Stimulated activated CD8-positive, alpha-beta memory T cell treated with anti-CD3 and anti-CD28 coated beads, Interleukin-12 subunit alpha, Interleukin-12 subunit beta, amount 100 ng/mL, for 24 hours (primary cell): ENCODE data around the gene CP.
"Not testable (repeated sequence)": the region's sequence is repeated elsewhere in the genome, so short reads cannot be mapped to it uniquely, and the experiment has no call there.

Experiments
- DNase-seq: peaks from one replicate; pipeline ENCODE4 v3.0.0-alpha.2; 2020; ENCODE audit errors: extremely low read depth

CP gene

DNA sequence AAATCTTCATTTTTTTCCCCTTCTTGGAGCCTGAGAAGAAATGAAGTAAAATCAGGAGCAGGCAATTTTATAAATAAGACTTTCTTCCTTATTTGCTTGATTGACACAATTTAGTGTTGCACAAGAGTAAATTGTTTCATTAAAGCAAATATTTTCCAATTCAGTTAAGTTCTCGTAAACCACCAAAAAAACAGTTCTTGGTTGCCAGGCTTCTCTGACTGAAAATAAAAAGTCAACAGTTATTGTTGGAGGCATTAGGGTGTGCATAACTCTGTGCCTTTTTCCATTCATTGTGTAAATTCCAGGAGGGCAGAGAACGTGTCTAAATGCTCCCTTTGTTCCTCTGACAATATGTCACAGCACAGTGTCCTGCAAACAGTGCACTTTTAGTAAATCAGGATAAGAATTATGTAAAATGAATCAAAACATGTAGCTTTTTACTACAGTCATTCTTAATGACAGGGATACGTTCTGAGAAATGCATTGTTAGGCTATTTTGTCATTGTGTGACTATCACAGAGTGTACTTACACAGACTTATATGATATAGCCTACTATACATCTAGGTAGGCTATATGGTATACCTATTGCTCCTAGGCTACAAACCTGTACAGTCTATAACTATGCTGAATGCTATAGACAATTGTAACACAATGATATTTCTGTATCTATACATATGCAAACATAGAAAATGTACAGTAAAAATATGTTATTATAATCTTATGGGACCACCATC, at the start of gene CP:
CP (minus strand) TSS at position 47 of the 735 bp plus-strand sequence; CDS start at position 10, 37 bp downstream.
- no peak for DNase-seq

- no peak for DNase-seq
These were observed 48.6 kb upstream of the CP start for GRCh38 chr3:149270180-149270579.

DNA sequence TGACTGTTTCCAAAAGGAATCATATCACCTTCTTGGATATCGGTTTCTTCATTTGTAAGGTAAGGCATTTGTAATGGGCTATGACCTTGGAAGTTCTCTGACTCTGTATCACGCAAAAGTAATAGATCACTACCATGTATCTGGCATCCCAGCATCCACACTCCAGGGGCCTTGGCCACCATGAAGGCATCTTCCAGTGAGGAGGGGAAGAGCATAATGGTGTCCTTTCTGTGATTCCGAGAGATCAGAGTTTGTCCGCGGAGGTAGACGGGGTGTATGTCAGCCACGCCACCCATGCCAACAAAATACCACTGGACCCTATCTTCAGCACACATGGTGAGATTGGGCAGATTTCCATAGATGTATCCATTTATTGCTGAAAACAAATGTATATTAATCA, 48.1 kb upstream of the CP start:
- no peak for DNase-seq

GRCh38 chr3:149267565-149267964, 45.9 kb upstream of the CP start:
- no peak for DNase-seq

- no peak for DNase-seq
These were observed 45.1 kb upstream of the CP start for GRCh38 chr3:149266736-149267135.

- DNase-seq, result no peak
These were observed 42.2 kb upstream of the CP start for GRCh38 chr3:149263856-149264255.

- DNase-seq, result no peak
These were observed 37.1 kb upstream of the CP start for GRCh38 chr3:149258714-149259113.

- no peak for DNase-seq
These were observed 36.7 kb upstream of the CP start for GRCh38 chr3:149258298-149258697.

DNA sequence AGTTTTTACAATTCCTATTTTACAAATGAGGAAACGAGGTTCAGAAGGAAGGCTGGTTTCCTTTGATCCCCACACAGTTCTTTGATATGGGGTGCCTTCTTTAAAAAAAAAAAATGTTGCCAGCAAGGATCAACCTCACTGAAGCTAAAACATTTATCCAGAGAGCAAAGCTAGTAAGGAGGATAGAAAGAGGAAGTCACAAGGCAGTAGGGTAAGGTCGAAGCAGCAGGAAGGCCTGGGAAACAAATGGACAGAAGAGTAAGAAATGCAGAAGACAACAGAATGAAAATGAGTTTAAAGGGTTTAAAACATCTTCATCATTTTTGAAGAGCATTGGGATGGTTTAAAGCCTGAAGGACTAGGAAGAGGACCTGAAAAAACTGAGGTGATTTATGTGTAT, 30.6 kb upstream of the CP start:
- DNase-seq, result no peak

DNA sequence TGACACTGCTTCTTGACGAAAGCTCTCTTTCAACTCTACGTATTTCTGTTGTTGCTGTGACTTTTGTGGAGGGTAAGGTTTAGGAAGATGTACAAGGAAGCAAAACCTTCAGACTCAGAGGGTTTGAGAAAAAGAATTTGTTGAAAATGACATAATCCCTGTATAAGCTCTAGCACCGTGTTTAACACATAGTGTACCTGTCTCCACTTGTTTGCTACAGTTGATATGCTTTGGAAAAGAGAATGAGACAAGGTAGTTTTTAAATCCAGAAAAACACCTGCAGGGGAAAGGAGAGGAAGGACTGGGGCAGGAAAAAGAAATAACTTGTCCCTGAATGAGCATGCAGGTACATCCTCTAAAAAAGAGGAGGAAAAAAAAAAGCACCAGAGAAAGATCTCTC, 29.6 kb upstream of the CP start:
- no peak for DNase-seq

DNA sequence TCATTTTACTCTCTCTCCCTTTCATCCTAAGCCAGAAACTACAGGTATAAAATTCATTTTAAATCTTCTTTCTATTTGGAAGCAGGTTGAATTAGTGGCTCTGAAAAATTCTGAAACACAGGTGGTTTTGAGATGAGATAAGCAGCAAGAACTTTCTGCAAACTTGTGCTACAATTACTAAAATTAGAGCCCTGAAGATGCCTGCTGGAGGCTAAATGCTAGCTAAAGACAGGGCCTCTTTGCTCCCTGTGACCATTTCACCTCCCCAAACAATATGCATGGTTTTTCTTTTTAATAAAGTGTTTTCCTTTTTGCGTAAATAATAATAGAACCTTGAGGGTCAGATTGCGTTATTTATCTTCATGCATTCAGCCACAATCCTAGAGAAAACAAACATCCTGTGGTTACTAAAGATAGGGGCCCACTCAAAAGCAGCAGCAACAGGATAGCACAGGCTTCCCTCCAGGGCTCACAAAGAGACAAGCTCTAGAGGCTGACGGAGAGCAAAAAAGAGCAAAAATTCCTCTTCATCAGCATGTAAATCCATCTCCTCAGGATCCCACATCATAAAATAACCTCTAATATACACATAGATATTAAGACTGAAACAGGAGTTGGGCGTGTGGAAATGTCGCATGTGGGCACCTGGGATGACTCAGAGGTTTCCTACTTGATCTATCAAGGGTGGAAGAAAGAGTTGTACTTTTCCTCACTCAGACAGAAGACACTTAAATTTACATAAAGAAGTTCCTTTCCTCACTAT, 26.5 kb upstream of the CP start:
- no peak for DNase-seq

DNA sequence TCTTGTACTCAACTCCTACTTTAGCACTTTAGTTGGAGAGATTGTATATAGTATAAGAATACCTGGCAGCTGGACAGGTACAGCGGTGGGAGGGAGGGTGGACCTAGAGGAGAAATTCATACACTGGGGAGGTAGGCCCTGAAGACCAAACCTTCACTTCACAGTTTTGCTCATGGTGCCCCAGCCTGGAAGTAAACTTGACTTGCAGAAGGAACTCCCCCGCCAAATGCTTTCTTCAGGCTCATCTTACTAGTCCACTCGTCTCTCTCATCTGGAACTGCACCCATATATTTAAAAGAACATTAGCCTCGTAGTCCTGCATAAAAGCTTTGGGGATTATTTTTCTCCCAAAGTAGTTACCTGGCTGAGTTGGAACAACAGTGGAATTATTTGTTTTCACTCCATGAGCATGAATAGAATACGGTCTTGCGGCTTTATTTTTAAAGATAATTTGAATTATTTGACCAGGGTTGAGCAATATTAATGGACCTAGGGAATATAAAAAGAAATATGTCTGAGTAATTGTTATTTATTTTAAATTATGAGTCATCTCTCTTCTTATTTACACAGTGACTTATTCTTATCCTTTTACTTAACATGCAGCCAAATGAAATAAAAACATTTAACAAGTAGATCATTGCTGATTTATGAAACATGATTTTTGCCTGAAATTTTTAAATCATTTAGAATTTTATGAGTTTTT, 25.5 kb upstream of the CP start:
- DNase-seq, result no peak

DNA sequence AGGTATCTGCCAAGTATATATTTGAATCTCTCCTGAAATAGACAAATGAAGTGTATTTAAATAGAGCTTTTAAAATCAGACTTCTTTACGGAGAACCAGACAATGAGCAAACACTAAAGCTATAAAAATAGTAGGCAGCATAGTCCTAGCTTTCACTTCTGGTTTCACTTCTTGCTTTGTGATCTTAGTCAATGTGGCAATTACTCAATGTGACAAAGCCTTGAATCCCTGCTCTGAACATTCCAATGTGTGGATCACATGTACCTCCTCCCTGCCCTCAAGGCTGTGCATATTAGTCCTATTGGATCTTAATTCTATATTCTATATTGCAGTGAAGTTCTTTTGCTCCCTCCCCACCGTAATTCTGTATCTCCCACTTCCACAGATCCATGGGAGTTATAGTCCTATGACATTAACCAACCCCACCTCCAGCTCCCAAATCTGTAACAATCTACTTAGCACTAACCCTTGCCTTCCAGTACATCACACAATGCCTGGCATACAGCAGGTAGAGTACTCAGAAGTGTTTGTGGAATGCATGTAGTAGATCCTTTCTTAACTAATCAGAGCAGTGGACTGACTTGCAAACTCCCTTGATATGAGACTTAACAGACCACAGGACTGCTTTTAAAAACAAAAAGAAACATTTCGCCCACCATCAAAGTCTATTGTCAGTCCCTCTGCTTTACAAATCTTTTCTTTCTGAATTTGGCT, 24.3 kb upstream of the CP start:
- no peak for DNase-seq

- DNase-seq, result no peak
These were observed 21.9 kb upstream of the CP start for GRCh38 chr3:149243540-149243939.

- no peak for DNase-seq
These were observed 17.8 kb upstream of the CP start for GRCh38 chr3:149239357-149239936.

DNA sequence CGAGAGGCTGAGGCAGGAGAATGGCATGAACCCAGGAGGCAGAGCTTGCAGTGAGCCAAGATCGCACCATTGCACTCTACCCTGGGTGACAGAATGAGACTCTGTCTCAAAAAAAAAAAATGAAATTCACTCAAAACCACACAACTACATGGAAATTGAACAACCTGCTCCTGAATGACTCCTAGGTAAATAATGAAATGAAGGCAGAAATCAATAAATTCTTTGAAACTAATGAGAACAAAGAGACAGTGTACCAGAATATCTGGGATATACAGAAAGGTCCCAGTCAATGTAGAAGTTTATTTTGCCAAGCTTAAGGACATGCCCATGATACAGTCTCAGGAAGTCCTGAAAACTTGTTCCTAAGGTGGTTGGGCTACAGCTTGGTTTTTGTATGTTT, 16.6 kb upstream of the CP start:
- not testable (repeated sequence) for DNase-seq

DNA sequence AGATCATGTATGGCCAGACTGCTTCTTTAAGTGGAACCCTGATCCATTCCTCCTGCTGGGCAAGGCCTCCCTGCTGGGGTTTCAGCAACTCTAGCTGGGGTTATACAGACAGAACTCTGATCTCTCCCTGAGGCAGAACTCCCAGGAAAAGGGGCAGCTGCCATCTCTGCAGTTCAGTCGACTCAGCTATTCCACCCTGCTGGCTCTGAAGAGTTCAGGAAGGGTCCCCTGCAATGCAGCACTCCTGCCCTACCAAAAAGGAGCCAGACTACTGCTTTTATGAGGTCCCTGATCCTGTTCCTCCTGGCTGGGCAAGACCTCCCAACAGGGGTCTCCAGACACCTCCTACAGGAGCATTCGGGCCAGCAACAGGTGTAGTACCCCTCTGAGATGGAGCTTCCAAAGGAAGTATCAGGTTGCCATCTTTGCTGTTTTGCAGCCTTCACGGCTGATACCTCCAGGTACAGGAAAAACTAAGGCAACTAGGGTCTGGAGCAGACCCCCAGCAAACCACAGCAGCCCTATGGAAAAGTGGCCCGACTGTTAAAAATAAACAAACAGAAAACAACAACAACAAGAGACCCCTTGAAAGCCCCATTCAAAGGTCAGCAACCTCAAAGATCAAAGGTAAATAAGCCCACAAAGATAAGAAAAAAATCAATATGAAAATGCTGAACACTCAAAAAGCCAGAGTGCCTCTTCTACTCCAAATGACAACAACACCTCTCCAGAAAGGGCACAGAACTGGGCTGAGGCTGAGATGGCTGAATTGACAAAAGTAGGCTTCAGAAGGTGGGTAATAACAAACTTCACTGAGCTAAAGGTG, 14.2 kb upstream of the CP start:
- DNase-seq, result no peak

DNA sequence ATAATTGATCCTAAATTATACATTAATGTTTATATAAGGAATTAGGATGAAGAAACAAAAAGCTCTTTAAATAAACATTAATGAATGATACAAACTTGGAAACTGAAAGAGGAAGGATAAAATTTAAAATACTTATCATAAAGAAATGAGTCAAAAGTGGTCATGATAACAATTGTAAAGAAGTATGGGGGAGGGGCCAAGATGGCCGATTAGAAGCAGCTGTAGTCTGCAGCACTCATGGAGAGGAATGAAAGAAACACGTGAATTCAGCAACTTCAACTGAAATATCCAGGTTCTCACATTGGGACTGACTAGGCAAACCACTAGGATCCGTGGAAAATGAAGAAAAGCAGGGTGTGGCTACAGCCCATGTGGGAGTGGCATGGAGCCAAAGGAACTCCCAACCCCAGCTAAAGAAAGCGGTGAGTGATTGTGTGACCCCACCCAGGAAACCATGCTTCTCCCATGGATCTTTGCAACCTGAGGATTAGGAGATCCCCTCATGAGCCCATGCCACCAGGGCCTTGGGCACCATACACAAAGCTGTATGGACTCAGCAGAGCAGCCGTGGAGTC, 13.1 kb upstream of the CP start:
- no peak for DNase-seq

DNA sequence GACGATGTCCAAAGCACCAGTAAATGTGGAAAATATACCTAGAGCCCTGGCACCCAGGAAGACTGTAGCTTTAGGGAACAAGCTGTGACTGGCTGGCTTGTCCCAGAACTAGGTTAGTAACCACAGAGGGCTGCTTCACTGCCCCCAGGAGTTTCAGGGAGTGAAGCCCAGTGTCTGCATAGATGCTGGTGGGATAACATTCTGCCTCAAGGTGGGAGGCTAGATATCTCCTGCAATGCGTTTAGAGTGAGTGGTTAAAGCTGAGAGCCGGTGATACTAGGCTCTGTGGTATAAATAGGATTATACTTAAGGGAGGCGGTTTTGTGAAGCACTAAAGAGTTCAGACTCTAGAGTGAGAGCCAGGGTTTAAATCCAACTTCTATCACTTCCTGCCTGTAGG, 11.7 kb upstream of the CP start:
- DNase-seq, result no peak

- no peak for DNase-seq
These were observed 10.2 kb upstream of the CP start for GRCh38 chr3:149231871-149232270.
